ENCODE results near the gene PTTG2.

DNA sequence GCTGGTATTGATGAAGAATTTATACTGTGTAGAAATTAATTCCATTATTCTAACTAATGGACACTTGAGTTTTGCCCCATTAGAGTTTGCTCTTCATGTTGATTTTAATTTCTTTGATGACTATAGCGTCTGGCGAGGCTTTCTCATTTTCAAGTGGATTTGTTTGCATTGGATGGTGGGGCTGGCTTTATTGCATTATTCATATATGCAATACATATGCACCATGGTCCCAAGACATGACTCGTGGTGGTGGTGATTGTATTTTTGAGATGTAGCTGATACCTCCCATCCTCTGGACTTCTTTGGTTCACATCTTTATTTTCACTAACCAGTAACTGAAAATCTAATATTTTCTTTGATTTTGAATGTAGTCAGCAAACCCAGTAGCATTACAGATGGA is 39.8 kb downstream of the PTTG2 start:
- TF ChIP-seq, protein P1, sequence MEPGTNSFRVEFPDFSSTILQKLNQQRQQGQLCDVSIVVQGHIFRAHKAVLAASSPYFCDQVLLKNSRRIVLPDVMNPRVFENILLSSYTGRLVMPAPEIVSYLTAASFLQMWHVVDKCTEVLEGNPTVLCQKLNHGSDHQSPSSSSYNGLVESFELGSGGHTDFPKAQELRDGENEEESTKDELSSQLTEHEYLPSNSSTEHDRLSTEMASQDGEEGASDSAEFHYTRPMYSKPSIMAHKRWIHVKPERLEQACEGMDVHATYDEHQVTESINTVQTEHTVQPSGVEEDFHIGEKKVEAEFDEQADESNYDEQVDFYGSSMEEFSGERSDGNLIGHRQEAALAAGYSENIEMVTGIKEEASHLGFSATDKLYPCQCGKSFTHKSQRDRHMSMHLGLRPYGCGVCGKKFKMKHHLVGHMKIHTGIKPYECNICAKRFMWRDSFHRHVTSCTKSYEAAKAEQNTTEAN (CRISPR knock-in tag; conservative IDR thresholded peaks at IDR 0.05): no peak
- TF ChIP-seq CREB1 (IDR thresholded peaks at IDR 0.05) (no peak), CREB1 (CRISPR knock-in tag; IDR thresholded peaks at IDR 0.05) (no peak), ATF7 (IDR thresholded peaks at IDR 0.05) (no peak), ATF7 (CRISPR knock-in tag; IDR thresholded peaks at IDR 0.05) (no peak)
- TF ChIP-seq, protein P2, sequence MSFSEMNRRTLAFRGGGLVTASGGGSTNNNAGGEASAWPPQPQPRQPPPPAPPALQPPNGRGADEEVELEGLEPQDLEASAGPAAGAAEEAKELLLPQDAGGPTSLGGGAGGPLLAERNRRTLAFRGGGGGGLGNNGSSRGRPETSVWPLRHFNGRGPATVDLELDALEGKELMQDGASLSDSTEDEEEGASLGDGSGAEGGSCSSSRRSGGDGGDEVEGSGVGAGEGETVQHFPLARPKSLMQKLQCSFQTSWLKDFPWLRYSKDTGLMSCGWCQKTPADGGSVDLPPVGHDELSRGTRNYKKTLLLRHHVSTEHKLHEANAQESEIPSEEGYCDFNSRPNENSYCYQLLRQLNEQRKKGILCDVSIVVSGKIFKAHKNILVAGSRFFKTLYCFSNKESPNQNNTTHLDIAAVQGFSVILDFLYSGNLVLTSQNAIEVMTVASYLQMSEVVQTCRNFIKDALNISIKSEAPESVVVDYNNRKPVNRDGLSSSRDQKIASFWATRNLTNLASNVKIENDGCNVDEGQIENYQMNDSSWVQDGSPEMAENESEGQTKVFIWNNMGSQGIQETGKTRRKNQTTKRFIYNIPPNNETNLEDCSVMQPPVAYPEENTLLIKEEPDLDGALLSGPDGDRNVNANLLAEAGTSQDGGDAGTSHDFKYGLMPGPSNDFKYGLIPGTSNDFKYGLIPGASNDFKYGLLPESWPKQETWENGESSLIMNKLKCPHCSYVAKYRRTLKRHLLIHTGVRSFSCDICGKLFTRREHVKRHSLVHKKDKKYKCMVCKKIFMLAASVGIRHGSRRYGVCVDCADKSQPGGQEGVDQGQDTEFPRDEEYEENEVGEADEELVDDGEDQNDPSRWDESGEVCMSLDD (CRISPR knock-in tag; IDR thresholded peaks at IDR 0.05; ENCODE audit: borderline replicate concordance): no peak
- TF ChIP-seq, protein P3, sequence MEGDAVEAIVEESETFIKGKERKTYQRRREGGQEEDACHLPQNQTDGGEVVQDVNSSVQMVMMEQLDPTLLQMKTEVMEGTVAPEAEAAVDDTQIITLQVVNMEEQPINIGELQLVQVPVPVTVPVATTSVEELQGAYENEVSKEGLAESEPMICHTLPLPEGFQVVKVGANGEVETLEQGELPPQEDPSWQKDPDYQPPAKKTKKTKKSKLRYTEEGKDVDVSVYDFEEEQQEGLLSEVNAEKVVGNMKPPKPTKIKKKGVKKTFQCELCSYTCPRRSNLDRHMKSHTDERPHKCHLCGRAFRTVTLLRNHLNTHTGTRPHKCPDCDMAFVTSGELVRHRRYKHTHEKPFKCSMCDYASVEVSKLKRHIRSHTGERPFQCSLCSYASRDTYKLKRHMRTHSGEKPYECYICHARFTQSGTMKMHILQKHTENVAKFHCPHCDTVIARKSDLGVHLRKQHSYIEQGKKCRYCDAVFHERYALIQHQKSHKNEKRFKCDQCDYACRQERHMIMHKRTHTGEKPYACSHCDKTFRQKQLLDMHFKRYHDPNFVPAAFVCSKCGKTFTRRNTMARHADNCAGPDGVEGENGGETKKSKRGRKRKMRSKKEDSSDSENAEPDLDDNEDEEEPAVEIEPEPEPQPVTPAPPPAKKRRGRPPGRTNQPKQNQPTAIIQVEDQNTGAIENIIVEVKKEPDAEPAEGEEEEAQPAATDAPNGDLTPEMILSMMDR (CRISPR knock-in tag; IDR thresholded peaks at IDR 0.05): no peak

Measured in HepG2 (cell line).